GM19397 (cell line): Measurements from ENCODE around the gene ERN2.

Experiments
- ATAC-seq: cut with Tn5 transposase; IDR thresholded peaks from one replicate; pipeline ENCODE4 v1.9.1; 2021; ENCODE audit warnings: mild to moderate bottlenecking, moderate library complexity; ENCODE audit not compliant: unreplicated experiment

ERN2 gene

DNA sequence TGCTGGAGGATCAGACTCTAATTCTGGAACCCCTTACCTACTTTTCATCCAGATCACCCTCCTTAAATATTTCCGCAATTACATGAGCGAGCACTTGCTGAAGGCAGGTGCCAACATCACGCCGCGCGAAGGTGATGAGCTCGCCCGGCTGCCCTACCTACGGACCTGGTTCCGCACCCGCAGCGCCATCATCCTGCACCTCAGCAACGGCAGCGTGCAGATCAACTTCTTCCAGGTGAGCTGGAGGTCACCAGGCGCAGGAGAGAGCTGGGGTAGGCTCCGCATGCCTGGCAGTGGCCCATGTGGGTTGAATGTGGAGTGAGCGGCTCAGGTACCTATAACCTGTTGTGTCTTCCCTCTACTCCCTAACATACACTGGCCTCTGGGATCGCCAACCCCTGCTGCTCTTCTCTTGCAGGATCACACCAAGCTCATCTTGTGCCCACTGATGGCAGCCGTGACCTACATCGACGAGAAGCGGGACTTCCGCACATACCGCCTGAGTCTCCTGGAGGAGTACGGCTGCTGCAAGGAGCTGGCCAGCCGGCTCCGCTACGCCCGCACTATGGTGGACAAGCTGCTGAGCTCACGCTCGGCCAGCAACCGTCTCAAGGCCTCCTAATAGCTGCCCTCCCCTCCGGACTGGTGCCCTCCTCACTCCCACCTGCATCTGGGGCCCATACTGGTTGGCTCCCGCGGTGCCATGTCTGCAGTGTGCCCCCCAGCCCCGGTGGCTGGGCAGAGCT is 23.4 kb downstream of the ERN2 start:
- no peak for ATAC-seq

DNA sequence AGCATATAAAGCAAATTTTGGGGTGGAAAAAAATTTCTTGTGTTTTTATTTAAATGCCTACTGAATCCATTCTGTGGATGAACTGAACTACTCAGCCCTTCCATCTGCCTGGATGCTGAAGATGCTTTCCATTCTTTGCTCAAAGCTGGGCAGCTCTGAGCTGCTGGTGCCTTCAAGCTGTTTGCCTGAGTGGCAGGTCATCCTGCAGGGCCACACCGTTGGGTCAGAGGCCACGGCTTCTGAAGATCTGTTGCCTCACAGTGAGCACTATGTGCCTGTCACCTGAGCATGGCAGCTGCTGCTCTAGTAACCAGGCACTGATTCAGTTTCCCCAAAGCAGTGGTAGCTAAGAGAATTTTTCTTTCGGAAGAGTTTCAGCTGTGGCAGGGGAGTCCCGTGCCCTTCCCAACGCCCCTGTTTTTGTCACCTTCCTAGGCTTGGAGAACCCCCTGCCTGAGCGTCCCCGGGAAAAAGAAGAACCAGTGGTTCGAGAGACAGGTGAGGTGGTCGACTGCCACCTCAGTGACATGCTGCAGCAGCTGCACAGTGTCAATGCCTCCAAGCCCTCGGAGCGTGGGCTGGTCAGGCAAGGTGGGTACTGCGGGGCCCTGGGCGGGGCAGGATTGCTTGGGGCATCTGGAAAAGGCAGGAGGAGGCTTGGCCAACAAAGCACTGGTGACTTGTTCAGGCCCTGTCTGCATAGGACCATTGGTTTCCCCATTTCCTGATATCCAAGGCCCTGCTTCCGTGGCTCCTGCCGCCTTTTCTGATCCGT is 25.8 kb downstream of the ERN2 start:
- no peak for ATAC-seq

GRCh38 chr16:23683487-23683886 is 29.5 kb downstream of the ERN2 start:
- no peak for ATAC-seq

DNA sequence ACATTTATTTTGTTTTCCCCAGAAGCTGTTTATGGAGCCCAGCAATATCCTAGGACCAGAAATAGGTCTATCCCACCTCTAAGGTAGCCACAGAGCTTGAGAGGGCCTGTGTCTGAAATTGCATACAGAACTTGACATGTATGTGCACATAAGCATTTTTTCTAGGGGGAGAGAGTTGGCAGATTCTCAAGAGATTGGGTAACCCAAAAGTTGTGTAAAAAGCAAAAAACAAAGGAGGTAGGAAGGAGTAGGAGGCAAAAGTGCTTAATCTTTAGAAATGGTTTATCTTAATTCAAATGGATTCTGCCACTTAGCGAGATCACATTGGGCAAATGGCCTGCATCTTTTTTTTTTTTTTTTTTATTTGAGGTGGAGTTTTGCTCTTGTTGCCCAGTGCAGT is 30.8 kb downstream of the ERN2 start:
- ATAC-seq = no peak

- no peak for ATAC-seq
Measured at GRCh38 chr16:23679986-23680336, 33.1 kb downstream of the ERN2 start.

GRCh38 chr16:23679274-23679985 is 33.6 kb downstream of the ERN2 start:
- no peak for ATAC-seq

- ATAC-seq = peak; percentile 82
Measured at GRCh38 chr16:23678430-23679273, 34.4 kb downstream of the ERN2 start, which contains the start of gene PLK1. TSS of gene PLK1 (plus strand) at chr16:23678889. CDS start at chr16:23678933, 44 bp downstream.

- no peak for ATAC-seq
Measured at GRCh38 chr16:23676924-23677480, 36.0 kb downstream of the ERN2 start.

GRCh38 chr16:23673971-23674614 is 38.9 kb downstream of the ERN2 start:
- no peak for ATAC-seq

- ATAC-seq = peak; percentile 80
Measured at GRCh38 chr16:23670137-23670776, 42.8 kb downstream of the ERN2 start.

- no peak for ATAC-seq
Measured at GRCh38 chr16:23668873-23669272, 44.1 kb downstream of the ERN2 start.

DNA sequence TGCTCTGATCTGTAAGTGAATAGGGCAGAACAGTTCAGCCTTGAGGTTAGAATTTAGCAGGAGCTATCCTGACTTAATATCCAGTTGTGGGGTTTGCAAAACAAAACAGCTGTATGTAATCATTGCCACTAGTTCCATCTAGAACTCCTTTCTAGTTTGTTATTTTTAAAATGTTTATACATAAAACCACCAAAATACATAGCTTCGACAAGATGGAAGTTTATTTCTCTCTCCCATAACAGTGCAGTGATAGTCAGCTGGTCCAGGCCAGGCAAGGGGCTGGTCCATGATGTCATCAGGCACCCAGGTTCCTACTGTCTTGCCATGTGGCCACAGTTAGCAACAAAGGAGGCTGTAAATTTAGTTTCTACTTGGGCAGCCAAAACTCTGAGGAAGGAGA is 44.8 kb downstream of the ERN2 start:
- ATAC-seq = no peak

GRCh38 chr16:23667355-23667659 is 45.7 kb downstream of the ERN2 start:
- ATAC-seq = no peak

- no peak for ATAC-seq
Measured at GRCh38 chr16:23666571-23667354, 46.3 kb downstream of the ERN2 start.

DNA sequence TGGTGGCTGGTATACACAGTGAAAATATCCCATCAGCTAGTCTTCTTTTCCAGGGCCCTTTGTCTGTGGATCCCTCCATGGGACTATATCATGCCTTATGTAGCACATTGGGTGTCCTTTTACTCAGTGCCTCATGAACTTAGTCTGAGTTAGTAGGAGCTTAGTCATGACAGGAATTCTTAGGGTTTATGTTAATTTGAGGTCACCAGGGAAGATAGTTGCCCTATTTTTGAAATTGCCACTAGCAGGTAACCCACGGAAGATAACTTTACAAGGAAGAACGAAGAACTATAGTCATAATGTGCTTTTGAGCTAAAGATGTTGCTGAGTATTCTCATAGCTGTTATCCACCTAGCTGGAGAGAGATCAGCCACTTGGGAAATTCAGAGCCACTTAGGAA is 49.1 kb downstream of the ERN2 start:
- ATAC-seq = no peak

DNA sequence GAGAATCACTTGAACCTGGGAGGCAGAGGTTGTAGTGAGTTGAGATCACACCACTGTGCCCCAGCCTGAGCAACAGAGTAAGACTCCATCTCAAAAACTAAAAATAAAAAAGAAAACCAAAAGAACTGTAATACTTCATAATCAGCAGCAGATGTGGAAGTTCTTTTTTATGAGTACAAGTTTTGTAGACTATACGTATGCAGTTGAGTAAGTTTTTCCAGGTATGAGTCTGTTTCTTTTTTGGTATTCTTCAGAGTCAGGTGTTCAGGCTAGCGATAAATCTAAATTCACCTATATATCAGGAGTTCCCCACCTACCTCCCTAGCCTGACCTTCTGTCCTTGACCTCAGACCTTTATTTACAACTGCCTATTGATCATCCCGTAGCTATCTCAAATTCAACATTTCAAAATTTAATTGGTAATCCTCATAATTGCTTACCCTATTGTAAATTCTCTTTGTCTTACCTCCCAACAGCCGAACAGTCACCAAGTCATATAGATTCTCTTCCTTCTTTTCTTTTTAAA is 61.0 kb downstream of the ERN2 start:
- ATAC-seq = no peak

GRCh38 chr16:23650674-23651416 is 62.2 kb downstream of the ERN2 start:
- ATAC-seq = no peak

GRCh38 chr16:23642246-23642774 is 70.7 kb downstream of the ERN2 start:
- no peak for ATAC-seq
